HG03097 (cell line): ENCODE measurements around the gene SEMA6B.
"Not testable (repeated sequence)": the region's sequence is repeated elsewhere in the genome, so short reads cannot be mapped to it uniquely, and the experiment has no call there.

Source experiments
- ATAC-seq: cut with Tn5 transposase; IDR thresholded peaks from one replicate; pipeline ENCODE4 v1.9.1; 2021; ENCODE audit not compliant: unreplicated experiment, low FRiP score

SEMA6B gene

DNA sequence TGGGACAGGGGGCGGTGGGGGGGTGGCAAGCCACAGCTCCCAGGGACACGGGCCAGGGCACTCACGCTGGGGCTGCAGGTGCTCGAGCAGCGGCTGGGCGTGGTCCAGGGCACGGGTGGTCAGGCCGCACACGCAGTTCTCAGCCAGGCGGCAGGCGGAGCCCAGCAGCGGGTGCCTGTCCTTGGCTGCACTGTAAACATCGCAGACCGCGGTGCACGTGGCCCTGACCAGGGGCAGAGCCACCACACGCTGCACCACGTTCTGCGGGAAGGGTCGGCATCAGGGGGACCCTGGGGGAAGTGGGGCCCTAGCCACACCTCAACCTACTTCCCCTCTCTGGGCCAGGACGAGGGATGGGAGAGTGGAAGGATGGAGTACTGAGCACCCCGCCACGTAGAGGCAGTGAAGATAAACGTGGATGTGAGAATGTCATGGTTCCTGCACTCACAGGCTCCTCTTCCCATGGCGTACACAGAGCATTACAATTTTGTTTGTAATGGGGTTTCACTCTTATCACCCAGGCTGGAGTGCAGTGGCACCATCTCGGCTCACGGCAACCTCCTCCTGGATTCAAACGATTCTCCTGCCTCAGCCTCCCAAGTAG, 27.8 kb downstream of the SEMA6B start:
- no peak for ATAC-seq

DNA sequence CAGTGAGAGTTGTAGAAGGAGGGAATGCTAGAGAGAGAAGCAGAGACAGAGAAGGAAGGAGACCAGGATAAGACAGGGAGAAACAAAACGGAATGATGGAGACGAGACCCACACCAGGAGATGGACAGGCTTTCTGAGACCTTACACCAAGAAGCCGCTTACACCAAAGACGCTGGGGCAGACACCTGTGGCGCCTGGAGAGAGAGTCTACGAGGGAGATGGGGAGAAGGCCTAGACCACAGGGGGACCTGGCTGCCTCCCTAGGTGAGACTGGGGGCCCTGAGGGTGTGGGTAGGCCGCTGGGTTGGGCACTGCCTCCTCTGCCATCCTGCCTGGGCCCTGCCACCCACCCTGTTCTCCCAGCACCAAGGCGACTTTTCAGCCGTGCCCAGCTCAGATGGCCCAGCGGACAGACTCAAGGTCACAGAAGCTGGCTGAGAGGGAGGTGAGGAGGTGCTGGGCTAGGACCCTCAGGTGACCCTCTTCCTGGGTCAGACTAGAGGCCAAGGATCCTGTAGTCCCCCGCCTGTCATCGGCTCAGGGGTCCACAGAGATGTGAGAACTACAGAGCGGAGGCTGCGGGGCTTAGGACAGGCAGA, 29.5 kb downstream of the SEMA6B start:
- ATAC-seq: no peak

DNA sequence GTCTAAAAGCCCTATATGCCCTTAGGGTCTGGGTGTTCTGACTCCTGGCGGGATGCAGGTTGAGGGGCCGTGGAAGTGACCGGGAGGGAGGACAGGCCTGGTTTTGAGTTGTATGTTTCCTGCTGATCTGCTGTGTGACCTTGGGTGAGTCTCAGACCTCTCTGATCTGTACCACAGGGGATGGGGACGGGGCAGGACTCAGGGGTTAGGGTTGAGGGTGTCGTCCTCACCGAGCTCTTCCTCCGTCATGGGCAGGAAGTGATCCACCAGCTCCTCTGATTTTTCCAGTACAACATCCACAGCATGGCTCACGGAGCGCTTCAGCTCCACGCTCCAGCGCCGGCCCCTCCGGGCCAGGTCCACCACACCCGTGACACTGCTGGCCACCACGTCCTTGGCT, 30.6 kb downstream of the SEMA6B start:
- no peak for ATAC-seq

DNA sequence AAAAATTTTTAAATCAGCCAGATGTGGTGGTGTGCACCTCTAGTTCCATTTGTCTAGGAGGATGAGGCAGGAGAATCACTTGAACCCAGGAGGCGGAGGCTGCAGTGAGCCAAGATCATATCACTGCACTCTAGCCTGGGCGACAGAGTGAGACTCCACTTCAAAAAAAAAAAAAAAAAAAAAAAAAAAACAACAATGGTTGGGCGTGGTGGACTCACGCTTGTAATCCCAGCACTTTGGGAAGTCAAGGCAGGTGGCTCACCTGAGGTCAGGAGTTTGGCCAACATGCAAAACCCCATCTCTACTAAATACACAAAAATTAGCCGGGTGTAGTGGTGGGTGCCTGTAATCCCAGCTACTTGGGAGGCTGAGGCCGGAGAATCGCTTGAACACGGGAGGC, 32.1 kb downstream of the SEMA6B start:
- ATAC-seq: not testable (repeated sequence)

DNA sequence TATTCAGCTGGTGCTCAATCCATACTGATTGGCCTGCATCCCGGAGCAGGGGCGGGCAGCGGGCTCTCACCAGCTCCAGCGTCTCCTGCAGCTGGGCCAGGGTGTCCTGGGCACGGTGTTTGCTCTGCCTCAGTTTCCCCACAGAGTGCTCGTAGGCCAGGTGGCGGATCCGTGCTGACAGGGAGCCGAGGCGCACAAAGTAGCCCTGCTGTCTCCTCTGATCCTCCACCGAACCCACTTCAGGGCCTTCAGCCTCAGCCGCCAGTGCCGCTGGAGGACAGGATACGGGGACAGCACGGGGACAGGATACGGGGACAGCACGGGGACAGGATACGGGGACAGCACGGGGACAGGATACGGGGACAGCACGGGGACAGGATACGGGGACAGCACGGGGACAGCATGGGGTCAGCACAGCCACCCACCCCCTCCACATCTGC, 33.9 kb downstream of the SEMA6B start:
- ATAC-seq: no peak

DNA sequence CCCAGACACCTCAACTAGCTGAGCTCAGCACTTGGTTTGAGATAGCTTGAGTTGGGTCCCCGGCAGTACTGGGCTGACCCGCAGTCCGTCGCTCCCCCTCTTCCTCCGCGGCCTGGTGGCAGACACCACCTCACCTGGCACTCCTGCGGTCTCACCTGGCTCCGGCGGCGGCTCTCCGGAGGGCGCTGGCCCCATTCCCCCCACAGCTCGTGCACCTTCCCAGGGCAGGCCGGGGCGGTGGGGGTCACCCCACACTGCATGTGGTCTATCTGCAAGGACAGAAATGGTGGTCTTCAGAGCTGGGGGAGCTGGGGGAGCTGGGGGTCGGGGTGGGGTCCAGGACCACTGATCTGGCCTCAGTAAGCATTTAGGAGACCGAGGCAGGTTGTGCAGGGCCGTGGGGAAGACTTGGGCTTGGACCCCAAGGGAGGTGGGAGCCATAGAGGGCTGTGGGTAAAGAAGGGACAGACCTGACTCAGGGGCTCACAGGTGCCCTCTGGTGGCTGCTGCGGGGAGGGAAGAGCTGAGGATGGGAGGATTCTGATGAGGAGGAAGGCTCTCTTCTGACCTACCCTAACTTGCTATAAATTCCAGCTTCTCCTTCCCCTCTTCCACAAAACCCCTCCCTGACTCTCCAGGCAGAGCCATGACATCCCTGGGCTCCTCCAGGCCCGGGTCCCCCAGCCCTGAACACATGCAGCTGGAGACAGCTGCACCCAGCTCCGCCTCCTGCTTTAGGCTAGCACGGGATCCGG, 34.5 kb downstream of the SEMA6B start:
- ATAC-seq: no peak

DNA sequence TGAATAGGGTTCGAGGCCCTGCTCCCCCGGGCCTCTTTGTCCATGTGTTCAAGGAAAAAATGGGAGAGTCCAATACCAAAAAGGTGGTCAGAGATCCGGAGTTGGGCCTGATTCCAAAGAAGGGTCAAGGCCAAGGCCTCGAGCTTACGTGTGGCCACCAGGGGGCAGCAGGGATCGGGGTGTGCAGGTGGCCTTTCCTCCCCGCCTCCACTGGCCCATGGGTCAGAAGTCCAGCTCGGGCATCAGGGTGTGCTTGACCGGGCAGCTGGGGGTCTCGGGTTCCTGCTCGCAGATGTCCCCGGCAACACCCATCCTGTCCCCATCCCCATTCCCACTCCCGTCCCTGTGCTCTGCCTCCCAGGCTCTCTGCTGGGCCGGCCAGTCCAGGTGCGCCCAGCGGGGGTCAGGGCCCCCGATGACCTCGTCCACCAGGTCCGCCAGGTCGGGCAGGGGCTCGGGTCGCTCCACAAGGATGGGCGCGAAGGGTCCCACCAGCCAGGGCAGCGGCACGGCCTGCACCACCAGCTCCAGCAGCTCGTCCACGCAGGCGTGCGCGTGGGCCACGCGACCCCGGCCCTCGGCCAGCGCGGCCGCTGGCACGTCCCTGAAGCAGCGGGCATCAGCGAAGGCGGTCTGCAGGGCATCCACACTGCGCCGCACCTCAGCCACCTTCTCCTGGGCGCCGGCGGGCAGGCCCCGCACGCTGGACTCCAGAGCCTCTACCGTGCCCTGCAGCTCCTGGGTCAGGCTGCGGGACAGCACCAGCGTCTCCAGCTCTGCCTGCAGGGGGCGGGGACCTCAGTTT, 36.0 kb downstream of the SEMA6B start:
- no peak for ATAC-seq

DNA sequence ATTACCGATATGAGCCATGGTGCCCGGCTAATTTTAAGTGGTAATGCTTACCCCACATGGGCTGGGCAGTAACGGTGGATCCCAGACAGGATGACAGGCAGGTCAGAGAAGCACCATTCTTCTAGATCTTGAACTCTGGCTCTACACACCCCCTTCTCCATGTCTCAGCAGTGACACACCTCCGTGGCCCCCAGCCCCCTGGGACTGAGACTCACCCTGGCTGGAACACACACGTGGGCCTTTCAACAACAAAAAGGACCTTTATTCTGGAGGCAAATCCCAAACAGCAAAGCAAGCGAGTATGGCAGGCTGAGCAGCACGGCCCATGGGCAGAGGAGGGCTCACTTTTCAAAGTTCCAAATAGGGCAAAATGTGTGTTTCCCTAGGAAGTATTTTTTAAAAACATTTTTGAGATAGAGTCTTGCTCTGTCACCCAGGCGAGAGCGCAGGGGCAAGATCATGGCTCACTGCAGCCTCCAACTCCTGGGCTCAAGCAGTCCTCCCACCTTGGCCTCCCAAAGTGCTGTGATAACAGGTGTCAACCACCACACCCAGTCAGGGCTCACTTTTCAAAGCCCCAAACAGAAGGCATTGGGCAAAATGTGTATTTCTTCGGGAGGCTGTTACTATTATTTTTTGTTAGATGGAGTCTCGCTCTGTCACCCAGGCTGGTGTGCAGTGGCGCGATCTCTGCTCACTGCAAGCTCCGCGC, 37.0 kb downstream of the SEMA6B start:
- ATAC-seq: no peak

DNA sequence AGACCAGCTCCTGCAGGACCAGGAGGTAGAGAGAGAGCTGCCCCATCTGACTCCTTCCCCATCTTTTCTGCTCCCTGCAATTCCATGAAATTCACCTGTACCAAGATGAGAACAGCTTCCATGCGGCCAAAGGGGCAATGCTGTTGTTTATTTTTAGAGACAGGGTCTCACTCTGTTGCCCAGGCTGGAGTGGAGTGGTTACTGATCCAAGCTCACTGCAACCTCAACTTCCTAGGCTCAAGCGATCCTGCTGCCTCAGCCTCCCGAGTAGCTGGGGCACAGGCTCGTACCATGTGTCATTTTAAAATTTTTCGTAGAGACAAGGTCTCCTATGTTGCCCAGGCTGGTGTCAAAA, 37.6 kb downstream of the SEMA6B start:
- ATAC-seq: no peak

DNA sequence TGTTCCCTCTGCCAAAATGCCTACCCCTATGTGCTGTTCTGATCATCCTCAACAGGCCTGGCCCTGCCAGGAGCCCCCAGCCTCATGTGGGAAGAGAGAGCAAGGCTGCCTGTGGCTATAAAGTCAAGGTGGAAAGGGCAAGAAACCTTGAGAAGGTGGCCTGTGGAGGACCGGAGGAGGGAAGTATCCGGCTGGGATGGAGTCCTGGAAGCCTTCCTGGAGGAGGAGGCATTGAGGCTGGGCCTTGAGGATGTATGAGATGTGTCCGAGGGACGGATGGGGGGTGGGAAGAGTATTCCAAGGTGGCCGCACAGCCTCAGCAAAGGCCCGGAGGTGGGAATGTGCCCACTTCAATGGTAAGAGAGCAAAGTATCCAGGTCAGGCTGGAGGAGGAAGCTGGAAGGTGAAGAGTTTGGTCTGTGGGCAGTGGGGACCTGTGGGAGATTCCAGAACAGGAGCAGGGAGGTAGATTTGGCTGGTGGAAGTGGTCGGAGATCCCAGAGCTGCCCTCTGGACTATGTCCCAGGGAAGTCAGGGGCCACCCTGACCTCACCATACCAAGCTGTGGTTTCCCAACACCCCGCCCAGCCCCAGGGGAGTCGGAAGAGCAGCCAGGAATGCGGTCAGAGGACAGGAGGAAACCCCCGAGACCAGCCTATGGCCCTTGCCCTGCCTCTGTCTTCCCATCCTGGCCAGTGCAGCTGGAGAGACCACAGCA, 38.2 kb downstream of the SEMA6B start:
- no peak for ATAC-seq

DNA sequence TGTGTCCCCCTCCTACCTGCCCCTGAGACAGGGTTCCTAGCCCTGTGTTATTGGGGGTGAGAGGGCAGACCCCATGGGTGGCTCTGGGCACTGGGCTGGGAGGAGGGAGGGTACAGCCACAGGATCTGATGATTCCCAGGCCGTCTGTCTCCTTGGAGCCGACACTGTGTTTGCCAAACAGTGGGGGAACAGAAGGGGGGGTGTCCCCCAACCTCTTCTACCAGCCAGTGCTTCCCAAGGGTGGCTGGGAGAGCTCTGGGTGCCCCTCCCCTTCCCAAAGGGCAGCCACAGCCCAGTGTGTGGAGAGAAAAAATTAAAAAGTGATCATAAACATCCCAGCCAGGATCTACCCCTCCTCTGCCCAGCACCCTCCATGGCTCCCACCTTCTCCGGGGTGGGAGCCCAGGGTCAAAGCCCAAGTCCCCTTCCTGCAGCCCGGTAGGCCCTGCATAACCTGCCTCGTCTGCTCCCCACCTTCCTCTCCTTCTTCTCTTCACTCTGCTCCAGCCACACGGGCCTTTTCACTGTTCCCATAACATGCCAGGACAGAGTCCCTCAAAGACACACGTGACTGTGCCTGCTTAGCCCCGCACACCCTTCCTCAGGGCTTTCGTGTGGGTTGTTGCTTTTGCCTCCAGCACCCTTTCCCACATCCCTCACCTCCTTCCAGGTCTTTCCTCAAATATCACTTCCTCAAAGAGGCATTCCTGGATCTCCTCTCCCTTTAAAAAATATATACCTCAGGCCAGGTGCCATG, 39.8 kb downstream of the SEMA6B start:
- no peak for ATAC-seq

DNA sequence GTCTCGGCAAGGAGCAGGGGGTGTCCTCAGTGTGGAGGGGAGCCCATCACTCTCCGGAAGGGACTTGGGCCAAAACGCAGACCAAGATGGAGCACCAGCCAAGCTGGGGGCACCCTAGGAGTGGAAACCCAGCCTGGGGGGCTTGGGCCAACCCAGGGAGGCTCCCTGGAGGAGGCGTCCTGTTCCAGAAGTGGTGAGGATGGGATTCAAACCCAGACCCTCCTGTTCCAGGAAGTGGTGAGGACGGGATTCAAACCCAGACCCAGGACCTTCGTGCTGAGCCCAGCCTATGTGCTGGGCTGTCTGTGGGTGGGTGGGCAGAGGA, 40.4 kb downstream of the SEMA6B start:
- no peak for ATAC-seq

DNA sequence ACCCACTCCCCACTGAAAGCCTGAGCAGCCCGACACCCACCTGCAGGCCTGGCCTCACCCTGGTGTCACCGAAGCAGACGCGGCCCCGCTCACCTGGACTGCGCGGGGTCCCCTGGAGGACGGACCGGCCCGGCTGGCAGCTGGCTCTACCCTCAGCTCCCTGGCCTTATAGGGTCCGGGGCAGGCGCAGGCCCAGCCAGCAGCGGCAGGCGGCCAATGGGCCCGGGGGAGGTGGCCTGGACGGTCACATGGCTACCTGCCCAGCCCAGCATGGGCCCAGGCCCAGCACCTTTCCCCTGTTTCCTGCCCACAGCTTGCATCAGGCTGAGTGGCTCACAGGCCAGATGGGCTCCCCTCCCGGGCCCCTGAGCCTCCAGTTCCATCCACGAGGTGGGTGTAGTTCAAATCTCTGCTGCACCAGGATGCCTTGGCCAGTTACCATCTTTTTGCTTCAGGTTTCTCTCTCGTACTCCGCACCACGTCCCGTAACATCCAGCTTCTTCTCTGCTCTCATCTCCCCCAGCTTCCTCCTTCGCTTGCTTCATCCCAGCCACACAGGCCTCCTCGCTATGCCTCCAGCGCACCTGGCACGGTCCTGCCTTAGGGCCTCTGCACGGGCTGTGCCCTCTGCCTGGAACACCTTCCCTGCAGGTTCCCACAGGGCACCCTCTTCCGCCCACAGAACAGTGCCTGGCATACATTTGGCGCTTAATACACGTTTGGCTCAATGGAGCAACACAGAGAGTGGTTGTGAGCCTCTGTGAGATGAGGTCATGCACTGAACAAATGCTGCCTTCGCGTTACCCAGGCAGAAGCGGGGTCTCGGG, 40.9 kb downstream of the SEMA6B start, which contains the start of gene PLIN4:
Gene PLIN4 (minus strand): TSS at position 142 of the 827 bp plus-strand sequence. CDS start 214 bp downstream, outside the sequence.
- no peak for ATAC-seq

DNA sequence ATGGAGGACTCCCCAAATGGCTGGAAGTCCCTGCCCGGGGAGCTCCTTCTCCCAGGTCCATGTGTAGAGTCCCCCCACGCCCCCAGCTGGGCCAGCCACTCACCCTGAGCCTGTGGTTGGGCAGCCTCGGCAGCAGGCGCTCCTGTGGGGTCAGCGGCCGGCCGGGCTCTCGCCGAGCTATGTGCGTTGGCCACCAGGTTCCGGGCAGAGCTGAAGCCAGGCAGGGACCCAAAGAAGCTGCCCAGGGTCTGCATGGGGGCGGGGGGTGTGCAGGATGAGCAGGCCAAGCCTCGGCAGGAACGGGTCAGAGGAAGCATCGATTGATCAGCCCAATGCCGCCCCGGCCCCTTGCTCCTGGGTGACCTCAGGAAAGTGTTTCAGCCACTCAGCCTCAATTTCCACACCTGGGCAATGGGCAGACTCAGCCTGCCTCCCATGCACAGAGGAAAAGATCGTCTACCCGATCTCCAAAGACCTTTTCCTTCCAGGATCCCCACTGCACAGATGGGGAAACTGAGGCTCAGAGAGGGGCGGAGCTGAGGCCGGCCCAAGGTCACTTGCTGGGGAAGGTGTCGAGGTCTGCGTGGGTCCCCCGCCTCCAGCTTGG, 41.9 kb downstream of the SEMA6B start:
- ATAC-seq: no peak

DNA sequence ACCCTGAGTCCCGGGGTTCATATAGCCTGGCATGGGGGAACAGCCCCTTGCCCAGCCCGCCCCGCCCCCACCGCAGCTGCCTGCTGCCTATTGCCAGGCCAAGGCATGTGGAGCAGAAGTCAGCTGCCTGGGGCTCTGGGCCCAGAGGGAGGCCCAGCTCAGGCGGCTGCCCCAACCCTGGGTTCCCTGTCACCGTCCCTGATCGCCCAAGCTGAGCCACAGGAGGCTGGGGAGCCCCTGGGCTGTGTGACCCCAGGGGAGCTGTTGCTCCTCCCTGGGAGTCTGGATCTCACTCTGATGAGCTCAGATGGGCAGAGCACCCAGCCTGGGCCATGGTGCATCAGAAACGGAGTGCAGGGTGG, 42.6 kb downstream of the SEMA6B start:
- no peak for ATAC-seq

DNA sequence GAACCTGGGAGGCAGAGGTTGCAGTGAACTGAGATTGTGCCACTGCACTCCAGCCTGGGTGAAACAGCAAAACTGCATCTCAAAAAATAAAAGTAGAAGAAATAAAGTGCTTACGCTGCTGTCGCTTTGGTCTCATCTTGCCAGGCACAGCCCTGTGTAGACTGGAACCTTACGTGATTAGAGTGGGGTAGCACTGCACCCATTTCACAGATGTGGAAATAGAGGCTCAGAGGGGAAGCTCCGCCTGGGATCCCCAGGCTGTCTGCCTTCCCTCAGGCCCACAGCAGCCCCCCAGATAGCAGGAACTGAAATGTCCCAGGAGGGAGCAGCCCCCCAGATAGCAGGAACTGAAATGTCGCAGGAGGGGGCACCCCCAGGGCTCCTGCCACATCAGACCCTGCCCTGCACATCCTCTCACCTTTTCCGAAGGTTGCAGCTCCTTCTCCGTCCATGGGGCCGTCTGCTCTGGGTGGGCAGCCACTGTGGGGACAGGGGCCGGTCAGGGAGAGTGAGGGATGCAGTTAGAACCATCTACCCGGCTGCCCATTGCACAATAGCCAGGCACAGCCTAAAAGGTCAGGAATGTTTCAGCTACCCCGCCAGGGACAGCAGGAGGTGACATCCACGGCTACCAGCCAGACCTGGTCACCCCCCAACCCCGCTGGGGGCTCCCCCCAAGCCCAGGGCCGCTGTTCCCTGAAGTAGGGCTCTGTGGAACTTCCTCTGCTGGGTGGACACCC, 43.1 kb downstream of the SEMA6B start:
- no peak for ATAC-seq

DNA sequence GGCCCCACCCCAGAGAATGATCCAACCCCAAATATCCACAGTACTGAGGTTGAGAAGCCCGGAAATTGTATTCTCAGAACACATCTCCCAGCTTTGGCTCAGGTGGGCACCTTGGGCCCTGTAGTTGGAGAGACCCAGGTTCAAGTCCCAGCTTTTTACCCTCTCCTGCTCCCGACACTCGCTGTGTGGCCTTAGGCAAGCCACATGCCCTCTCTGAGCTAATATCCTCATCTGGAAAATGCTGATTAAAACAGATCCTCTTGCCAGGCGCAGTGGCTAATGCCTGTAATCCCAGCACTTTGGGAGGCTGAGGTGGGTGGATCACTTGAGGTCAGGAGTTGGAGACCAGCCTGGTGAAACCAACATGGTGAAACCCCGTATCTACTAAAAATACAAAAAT, 43.8 kb downstream of the SEMA6B start:
- ATAC-seq: no peak
